B cell (primary cell): ENCODE data around the gene URB1. TPM values are rescaled to one million over a fixed set of nuclear protein-coding genes. Genes with fewer than 3 reads are reported as not detected.

Experiments used
- ATAC-seq: fragments of 200-7000 bp; cut with Tn5 transposase; one replicate; pipeline ENCODE4 v1.10.0; 2021; ENCODE audit warnings: low read depth, mild to moderate bottlenecking, moderate number of reproducible peaks, moderate library complexity
- CTCF ChIA-PET: fragments of 350-600 bp; sonication (Branson Sonifier 250); formaldehyde crosslinking; loops from one replicate; lab custom pipeline; 2021; ENCODE audit warnings: antibody characterized with exemption, inconsistent platforms; lab: Charles Lee
- POLR2A ChIA-PET: fragments of 350-600 bp; sonication (Branson Sonifier 250); formaldehyde crosslinking; loops from one replicate; lab custom pipeline; 2021; ENCODE audit warnings: antibody characterized with exemption; lab: Charles Lee
- DNase-seq: peaks from one replicate; pipeline ENCODE4 v3.0.0; 2013
- H2AFZ ChIP-seq: 2 replicates; pipeline ENCODE4 v1.6.1; 2012; ENCODE audit warnings: mild to moderate bottlenecking, low read depth, low read length; ENCODE audit not compliant: insufficient read depth, poor library complexity, severe bottlenecking
- H3K27ac ChIP-seq, 2 donors: 1 replicate in 1 of 2; 2 replicates in 1 of 2; pipeline ENCODE4 v1.5.1; 2012 to 2013; ENCODE audit warnings: low read length in 2 of 2, mild to moderate bottlenecking in 2 of 2, moderate library complexity in 1 of 2
- H3K27me3 ChIP-seq, 4 experiments: fragments of 200-600 bp in 1 of 4; sonication (generic) in 1 of 4; replicated peaks in 1 of 4; 1 replicate in 2 of 4; 2 replicates in 2 of 4; pipeline versions ENCODE4 v1.6.1 to v1.7.0; 2013 to 2016; ENCODE audit warnings: low read length in 3 of 4, mild to moderate bottlenecking in 2 of 4, mixed read lengths in 1 of 4, moderate library complexity in 1 of 4; ENCODE audit not compliant: insufficient read depth in 4 of 4, control insufficient read depth in 3 of 4; ENCODE audit errors: control extremely low read depth in 1 of 4
- H3K36me3 ChIP-seq, 2 experiments: replicated peaks in 1 of 2; 1 replicate in 1 of 2; 2 replicates in 1 of 2; pipeline versions ENCODE4 v1.6.1 to v1.7.1; 2013; ENCODE audit warnings: low read length in 1 of 2; ENCODE audit not compliant: insufficient read depth in 2 of 2, control insufficient read depth in 1 of 2; ENCODE audit errors: control extremely low read depth in 1 of 2, extremely low read depth in 1 of 2
- H3K4me1 ChIP-seq, 2 donors: fragments of 200-600 bp in 1 of 2; sonication (generic) in 1 of 2; 1 replicate in 1 of 2; 2 replicates in 1 of 2; pipeline versions ENCODE4 v1.5.1 to v1.6.1; 2013 to 2017; ENCODE audit warnings: low read length in 2 of 2; ENCODE audit not compliant: control insufficient read depth in 2 of 2, insufficient read depth in 2 of 2
- H3K4me2 ChIP-seq: replicated peaks from 2 replicates; pipeline ENCODE3; 2012; ENCODE audit warnings: mild to moderate bottlenecking, low read depth, low read length; ENCODE audit not compliant: poor library complexity, severe bottlenecking
- H3K4me3 ChIP-seq, 5 experiments: fragments of 200-600 bp in 1 of 5; sonication (generic) in 1 of 5; 1 replicate in 3 of 5; 2 replicates in 2 of 5; pipeline versions ENCODE4 v1.5.1 to v1.7.0; 2011 to 2016; ENCODE audit warnings: low read length in 4 of 5, mild to moderate bottlenecking in 4 of 5, low read depth in 2 of 5, control low read depth in 1 of 5, moderate library complexity in 1 of 5; ENCODE audit not compliant: insufficient read depth in 1 of 5; ENCODE audit errors: control extremely low read depth in 1 of 5, extremely low read depth in 1 of 5
- H3K79me2 ChIP-seq: fragments of 200-600 bp; sonication (generic); one replicate; pipeline ENCODE4 v1.6.0; 2016; ENCODE audit warnings: low read length; ENCODE audit not compliant: control insufficient read depth, insufficient read depth
- H3K9ac ChIP-seq: fragments of 200-600 bp; sonication (generic); 2 replicates; pipeline ENCODE4 v1.6.1; 2017; ENCODE audit warnings: mild to moderate bottlenecking, low read length, moderate library complexity
- H3K9me3 ChIP-seq, 3 donors: one replicate each; pipeline versions ENCODE4 v1.6.1 to v1.7.1; 2013; ENCODE audit warnings: low read length in 2 of 3; ENCODE audit not compliant: control insufficient read depth in 2 of 3, insufficient read depth in 1 of 3; ENCODE audit errors: control extremely low read depth in 1 of 3
- H4K20me1 ChIP-seq: 2 replicates; pipeline ENCODE4 v1.6.0; 2012; ENCODE audit warnings: mild to moderate bottlenecking, low read length; ENCODE audit not compliant: insufficient read depth, control insufficient read depth, poor library complexity, severe bottlenecking
- H3K27ac Mint-ChIP-seq: one replicate; pipeline ENCODE4 v1.8.0; 2021; ENCODE audit warnings: mixed read lengths
- H3K27me3 Mint-ChIP-seq: one replicate; pipeline ENCODE4 v1.8.0; 2021; ENCODE audit warnings: mixed read lengths
- H3K4me1 Mint-ChIP-seq: one replicate; pipeline ENCODE4 v1.8.0; 2021; ENCODE audit warnings: mixed read lengths
- H3K4me3 Mint-ChIP-seq: one replicate; pipeline ENCODE4 v1.8.0; 2021; ENCODE audit warnings: mixed read lengths
- H3K9me3 Mint-ChIP-seq: one replicate; pipeline ENCODE4 v1.8.0; 2022; ENCODE audit warnings: mixed read lengths; ENCODE audit not compliant: insufficient read depth
- CTCF ChIP-seq: fragments of 200-600 bp; IDR thresholded peaks from one replicate; pipeline ENCODE4 v1.8.0; 2022; ENCODE audit warnings: antibody characterized with exemption, mild to moderate bottlenecking
- EZH2 ChIP-seq: IDR thresholded peaks from 2 replicates; pipeline ENCODE4 v1.6.1; 2012; ENCODE audit warnings: borderline replicate concordance, low read depth, mild to moderate bottlenecking, moderate library complexity, low read length; ENCODE audit not compliant: insufficient read depth, poor library complexity, severe bottlenecking
- WGBS: methylation state at CpG from one replicate; pipeline ENCODE4 v1.1.5; 2013; ENCODE audit warnings: missing lambda C conversion rate; ENCODE audit not compliant: insufficient coverage; 5-methylcytosine and 5-hydroxymethylcytosine counted together
- intact Hi-C: fragments of 100-400 bp; cut with micrococcal nuclease; formaldehyde crosslinking; loops from one replicate; pipeline ENCODE4 v1.10.0; 2022
- polyA plus RNA-seq: library from polyadenylated mRNA; depleted of rRNA; stranded (reverse); fragments of >200 nt; gene quantifications from 2 replicates; pipeline ENCODE4 v1.2.3, GENCODE V29; 2012
- total RNA-seq, 2 donors: library from RNA; stranded (reverse); fragments of 120-200 nt in 1 of 2; gene quantifications; 1 replicate in 1 of 2; 2 replicates in 1 of 2; pipeline versions ENCODE4 v1.2.3 to v1.2.4, GENCODE V29; 2013 to 2022

Gene URB1
- total and polyA plus RNA-seq, 2 donors (not counting 1 experiment from before 2014, with no cell fraction given), result 4.7 to 15.2 TPM

GRCh38 chr21:32350211-32350980 is 42.4 kb downstream of the URB1 start:
- no peaks in the 10 kb centered on the region for H3K27me3 ChIP-seq
- H3K79me2 ChIP-seq, result no peaks in the 10 kb centered on the region
- CTCF ChIA-PET, result no interaction called here
- no peak overlapping the region for H3K9ac ChIP-seq
- H3K36me3 ChIP-seq, result peaks cover 4 to 89% of the 10 kb centered on the region in 2 experiments
- no peak for ATAC-seq
- no peak for TF ChIP-seq CTCF
- TF ChIP-seq EZH2, result no peak
- POLR2A ChIA-PET, result no interaction called here
- Mint-ChIP-seq H3K4me3 (no peak overlapping the region), H3K27me3 (no peaks in the 10 kb centered on the region), H3K9me3 (no peaks in the 10 kb centered on the region), H3K27ac (no peak overlapping the region), H3K4me1 (peaks cover 5% of the 10 kb centered on the region)
- H3K27ac ChIP-seq, result no peak overlapping the region
- H3K4me3 ChIP-seq, result no peak overlapping the region
- no peak overlapping the region for H2AFZ ChIP-seq
- no peak overlapping the region for H3K4me2 ChIP-seq
- H3K4me1 ChIP-seq, result no peaks in the 10 kb centered on the region
- peaks cover 0 to 6% (median 0%) of the 10 kb centered on the region in 3 donors for H3K9me3 ChIP-seq
- WGBS, result 96% methylated on average over 16 of the region's 16 CpGs
- H4K20me1 ChIP-seq, result no peaks in the 10 kb centered on the region
- no peak for DNase-seq
- intact Hi-C loops, result no loop called here

- peaks cover 2 to 15% (median 6%) of the 10 kb centered on the region in 3 donors for H3K9me3 ChIP-seq
- Mint-ChIP-seq H3K27me3 (no peaks in the 10 kb centered on the region), H3K9me3 (no peaks in the 10 kb centered on the region), H3K4me1 (peaks cover 5% of the 10 kb centered on the region), H3K4me3 (no peak overlapping the region), H3K27ac (no peak overlapping the region)
- no peak overlapping the region for H3K4me2 ChIP-seq
- no peak overlapping the region for H3K4me3 ChIP-seq
- WGBS, result 98% methylated on average over 13 of the region's 16 CpGs
- ATAC-seq, result no peak
- no peak overlapping the region for H2AFZ ChIP-seq
- H3K27ac ChIP-seq, result no peak overlapping the region
- no peaks in the 10 kb centered on the region for H3K27me3 ChIP-seq
- no peaks in the 10 kb centered on the region for H3K79me2 ChIP-seq
- POLR2A ChIA-PET, result no interaction called here
- H3K36me3 ChIP-seq, result peaks cover 13 to 95% of the 10 kb centered on the region in 2 experiments
- H4K20me1 ChIP-seq, result no peaks in the 10 kb centered on the region
- TF ChIP-seq CTCF (no peak), EZH2 (no peak)
- intact Hi-C loops, result no loop called here
- CTCF ChIA-PET, result no interaction called here
- no peak overlapping the region for H3K9ac ChIP-seq
- DNase-seq, result no peak
- H3K4me1 ChIP-seq, result no peaks in the 10 kb centered on the region
Observed at GRCh38 chr21:32349333-32349944, 43.4 kb downstream of the URB1 start.
